Fibroblast of skin of right quadriceps (primary cell): ENCODE data around the gene AIDA.
A peak's percentile ranks its signal among the peaks of the same experiment; 100 is the strongest.

ENCODE experiments used
- DNase-seq: peaks from one replicate; pipeline ENCODE4 v3.0.0-alpha.2; 2013

The AIDA gene

DNA sequence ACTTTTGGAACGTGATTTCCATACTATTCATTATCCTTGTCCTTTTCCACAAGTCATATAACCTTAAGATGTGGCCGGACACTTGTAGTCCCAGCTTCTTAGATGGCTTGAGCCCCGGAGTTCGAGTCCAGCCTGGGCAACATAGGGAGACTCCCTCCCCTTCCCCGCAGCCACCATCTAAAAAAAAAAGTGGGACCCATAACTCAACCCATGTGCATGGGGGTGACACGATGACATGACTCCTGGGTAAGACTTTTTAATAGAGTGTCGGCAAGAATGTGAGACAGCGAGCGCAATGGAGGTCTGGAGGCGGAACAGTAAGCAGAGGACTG lies 68.7 kb downstream of the AIDA start:
- DNase-seq, result no peak

DNA sequence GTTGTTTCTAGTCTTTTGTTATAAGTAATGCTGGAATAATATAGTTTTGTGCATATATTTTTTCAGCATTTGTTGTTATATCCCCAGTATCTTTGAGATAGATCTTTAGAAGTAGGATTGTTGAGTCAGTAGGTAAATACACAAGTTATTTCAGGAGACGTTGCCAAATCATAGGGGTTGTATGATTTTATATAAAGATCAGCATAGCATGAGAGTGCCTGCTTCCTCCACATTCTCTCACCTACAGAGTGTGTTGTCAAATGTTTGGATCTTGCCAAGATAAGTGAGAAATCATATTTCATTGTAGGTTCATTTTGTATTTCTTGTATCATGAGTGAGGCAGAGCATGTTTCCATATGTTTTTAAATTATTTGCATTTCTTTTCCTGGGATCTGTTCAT lies 69.8 kb downstream of the AIDA start:
- DNase-seq, result no peak

DNA sequence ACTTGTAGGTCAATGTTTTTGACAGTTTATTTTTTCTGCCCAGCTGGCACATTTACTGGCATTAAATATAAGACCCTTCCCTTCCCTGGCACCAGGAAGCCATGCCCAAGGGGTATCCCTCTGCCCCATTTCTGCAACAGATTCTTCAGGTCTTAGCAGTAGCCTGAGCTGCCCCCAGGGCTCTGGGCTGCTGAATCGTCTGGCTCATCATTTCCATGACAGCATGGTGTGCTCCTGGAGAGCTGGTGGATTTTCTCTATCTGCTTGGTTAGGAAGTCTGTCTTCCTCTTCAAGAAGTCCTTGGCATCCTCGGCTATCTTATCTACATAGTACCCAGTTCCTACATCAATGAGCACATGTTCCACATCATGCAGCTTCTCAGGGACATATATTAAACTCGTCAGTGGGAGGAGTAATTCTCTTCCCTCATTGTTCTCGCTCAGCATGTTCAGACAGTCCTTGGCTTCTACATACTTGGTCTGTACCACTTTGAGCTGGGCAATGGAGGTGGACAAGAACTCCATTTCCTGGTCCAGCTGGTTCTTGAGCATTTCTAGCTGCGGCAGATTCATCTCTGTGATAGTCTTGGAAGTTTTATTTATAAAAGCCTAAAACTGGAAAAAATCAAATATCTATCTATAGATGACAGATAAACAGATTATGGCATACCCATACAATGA lies 70.9 kb downstream of the AIDA start:
- no peak for DNase-seq

DNA sequence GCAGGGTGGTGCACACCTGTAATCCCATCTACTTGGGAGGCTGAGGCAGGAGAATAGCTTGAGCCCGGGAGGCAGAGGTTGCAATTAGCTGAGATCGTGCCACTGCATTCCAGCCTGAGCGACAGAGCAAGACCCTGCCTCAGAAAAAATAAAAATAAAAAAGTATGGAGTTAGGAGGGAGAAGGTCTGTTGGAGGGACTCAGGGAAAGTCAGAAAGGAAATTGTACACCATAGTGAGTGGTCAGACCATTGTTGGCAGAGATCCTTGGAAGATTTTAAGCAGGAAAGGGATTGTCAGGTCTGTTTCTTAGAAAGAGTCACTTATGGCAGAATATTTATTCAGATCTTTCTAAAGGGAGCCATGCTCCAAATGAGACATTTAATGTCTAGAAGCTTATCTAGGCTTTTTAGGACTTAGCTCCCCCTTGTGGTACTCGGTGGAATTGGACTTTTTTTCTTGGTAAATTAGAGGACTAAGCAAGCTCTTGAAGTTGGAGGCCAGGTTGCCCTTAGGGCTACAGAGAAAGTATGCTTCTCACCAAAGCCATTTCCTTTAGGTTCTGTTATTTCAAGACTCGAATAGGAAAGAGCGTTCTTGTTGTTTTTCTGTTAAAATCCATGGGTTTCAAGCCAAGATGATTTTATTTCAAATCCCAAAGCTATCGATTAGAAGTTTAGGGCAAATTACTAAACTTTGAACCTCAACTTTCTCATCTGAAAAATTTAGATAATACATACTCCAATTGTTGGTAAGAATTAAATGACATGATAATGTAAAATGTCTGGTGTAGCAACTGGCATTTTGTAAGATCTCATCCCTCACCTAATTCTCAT lies 77.9 kb downstream of the AIDA start:
- DNase-seq, result peak; percentile 86

DNA sequence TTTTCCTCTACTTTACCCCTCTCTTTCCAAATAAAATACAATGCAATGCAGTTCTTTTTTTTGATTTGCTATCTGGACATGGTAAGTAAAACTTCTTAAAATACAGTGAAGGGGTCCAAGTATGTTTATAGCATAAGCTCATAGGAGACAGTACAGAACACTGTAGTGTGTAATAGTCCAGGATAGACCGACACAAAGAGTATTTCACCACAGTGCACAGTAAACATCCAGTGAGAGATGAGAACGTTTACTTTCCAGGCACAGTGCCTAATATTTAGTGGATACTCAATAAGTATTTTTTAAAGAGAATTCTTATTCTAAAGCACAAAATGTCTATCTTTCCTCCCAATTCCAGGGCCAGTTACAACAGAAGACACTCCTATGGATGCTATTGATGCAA lies 79.5 kb downstream of the AIDA start:
- no peak for DNase-seq

DNA sequence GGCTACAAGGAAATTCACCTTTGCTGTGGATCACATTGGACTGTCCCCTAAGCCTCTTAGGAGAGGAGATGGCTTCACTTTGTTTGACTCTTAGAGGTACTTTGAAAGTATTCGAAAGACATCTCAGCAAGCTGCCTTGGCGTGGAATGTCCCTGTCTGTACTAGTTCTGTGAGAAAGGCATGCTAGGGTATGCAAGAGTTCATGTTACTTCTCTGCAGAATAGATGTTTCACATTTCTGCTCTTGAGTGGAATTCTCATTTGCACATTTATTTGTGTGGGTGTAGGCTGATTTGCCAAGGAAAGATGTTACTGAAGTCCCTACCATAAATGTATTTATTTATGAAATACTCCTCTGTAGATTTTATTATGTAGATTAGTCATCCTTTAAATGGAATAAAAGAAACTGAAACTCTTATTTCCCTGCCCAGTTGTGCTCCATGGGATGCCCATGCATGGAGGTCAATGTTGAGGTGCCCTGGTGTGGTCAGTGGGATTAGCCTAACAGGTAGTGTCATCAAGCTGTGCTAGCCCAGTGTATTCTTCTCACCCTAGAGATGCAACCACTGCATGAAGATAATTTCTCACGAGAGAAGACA lies 80.6 kb downstream of the AIDA start:
- no peak for DNase-seq

DNA sequence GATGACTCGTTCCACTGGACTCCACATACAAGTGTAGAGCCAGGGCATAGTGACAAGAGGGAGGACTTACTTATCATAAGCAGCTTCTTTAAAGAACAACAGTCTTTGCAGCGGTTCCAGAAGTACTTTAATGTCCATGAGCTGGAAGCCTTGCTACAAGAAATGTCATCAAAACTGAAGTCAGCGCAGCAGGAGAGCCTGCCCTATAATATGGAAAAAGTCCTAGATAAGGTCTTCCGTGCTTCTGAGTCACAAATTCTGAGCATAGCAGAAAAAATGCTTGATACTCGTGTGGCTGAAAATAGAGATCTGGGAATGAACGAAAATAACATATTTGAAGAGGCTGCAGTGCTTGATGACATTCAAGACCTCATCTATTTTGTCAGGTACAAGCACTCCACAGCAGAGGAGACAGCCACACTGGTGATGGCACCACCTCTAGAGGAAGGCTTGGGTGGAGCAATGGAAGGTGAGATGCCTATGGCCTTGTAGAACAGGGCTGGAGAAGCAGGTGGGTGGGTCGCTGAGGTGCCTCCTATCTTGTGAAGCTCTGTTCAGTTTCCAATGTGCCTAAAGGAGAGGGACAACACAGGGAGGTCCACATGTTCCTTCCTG lies 82.3 kb downstream of the AIDA start:
- DNase-seq, result no peak

DNA sequence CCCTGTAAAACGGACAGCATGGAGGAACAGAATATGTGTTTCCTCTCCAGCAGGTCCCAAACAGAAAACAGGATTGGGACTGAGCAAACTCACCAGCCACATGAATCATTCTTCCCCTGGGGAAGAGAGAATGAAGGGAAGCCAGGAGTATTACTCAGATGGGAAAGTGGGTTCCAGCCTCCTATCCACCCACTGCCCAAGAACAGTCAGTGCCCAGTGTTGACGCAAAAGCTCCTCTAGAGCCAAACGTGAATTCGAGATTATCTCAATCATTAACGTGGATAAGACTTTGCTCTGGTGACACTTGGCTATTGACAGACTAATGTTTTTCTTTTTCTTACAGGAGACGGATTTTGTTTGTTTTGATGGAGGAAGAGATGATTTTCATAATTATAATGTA lies 85.1 kb downstream of the AIDA start:
- peak; percentile 17 for DNase-seq

DNA sequence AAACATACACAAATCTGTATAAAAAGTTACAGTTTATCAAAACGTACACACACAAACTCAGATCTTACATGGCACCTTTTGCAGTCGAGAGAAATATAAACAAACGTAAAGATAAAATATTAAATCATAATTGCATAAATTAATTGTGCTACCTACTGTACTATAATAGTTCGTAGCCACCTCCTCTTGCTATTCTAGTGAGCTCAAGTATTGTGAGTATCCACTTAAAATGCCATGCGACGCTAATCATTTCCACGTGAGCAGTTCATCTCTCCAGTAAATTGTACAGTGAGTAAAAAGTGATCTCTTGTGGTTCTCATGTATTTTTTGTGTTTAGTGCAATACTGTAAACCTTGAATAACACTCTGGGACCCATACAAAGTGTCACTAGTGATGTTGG lies 88.1 kb downstream of the AIDA start:
- no peak for DNase-seq

DNA sequence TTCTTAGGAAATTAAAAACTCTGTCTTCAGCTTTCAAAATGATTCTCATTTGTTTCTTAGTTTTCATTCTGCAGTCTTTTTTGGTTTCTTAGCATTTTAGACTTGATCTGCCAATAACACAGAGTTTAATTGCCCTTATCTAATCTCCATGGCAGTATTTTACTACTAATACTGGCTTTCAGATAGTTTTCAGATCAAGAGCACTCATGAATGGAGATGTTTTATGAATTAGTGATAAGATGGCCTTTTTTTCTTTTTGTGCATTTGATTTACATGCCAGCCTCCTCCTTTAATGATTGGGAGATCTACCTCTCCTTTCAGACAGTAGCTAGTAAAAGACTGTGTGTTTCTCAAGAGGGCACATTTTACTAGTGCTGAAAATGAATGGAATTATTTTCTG lies 88.8 kb downstream of the AIDA start:
- no peak for DNase-seq

DNA sequence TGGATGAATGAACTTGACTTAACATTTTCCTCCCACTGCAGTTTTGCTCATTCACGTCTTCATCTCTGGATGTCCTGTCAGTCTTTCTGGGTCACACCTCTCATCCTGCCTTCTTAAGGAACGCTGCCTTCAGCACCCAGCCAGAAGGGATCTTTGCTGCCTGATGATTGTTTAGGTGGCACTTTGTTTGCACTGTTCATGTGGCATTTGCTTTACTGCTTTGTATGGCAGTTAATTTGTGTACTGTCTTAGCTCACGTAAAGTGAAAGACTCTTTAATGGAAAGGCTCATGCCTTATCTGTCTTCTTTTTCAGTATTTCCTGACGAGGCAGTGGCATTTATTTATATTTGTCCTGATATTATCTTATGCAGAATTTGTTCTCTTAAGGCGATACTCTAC lies 89.5 kb downstream of the AIDA start:
- no peak for DNase-seq

DNA sequence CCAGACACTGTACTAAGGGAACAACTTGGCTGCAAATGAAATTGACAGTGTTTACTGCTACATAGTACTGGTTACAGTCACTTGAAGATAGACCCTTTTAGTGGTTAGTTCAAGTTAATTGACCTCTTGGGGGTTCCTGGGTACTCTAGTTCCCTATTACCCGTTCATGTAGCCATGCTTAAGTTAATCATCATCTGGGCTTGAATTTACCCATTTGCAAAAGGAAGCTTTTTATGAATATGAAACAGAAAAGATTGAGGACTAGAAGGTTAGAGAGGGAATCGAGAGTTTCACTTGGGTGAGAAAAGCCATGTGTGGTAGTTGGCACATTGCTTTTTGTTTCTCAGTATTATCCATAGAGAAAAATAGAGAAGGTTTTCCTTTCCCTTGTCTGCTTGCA lies 91.7 kb downstream of the AIDA start:
- no peak for DNase-seq

DNA sequence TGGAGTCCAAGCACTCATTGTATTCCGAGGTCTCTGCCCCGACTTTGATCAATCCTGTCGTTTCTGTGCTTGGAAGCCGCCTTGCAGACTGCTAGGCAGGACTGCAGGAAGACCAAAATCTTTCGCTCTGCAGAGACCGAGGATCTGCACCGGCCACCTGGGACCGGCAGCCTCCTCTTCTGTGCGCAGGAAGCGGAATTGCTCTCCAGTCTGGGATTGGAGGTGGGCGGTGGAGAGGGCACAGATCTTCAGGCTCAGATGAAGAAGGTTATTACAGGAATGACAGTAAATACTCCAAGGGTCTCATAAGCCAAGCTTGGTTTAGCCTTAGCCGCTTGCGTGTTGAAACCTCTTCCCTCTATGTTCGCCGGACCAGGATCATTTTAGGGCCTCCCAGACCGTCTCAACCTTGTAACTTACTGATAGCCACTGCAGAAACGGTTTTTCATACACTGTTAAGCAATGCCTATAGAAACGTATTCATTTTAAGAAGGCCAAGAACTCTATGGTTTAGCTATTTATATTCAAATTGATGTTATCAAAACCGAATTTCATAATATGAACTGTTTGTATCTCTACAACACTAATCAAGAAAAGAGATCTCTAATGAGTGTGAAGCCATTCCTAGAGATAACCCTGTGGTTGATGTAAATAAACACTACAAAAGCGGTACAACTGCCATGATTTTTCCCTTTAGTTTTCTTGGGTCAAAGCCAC lies 93.3 kb downstream of the AIDA start:
- DNase-seq, result peak; percentile 13
